GM21619 (cell line): Measurements from ENCODE around the gene JAKMIP1.
"Not testable (repeated sequence)": the region's sequence is repeated elsewhere in the genome, so short reads cannot be mapped to it uniquely, and the experiment has no call there.

ENCODE experiments used
- ATAC-seq: cut with Tn5 transposase; IDR thresholded peaks from one replicate; pipeline ENCODE4 v1.9.1; 2021; ENCODE audit not compliant: unreplicated experiment

The JAKMIP1 gene

DNA sequence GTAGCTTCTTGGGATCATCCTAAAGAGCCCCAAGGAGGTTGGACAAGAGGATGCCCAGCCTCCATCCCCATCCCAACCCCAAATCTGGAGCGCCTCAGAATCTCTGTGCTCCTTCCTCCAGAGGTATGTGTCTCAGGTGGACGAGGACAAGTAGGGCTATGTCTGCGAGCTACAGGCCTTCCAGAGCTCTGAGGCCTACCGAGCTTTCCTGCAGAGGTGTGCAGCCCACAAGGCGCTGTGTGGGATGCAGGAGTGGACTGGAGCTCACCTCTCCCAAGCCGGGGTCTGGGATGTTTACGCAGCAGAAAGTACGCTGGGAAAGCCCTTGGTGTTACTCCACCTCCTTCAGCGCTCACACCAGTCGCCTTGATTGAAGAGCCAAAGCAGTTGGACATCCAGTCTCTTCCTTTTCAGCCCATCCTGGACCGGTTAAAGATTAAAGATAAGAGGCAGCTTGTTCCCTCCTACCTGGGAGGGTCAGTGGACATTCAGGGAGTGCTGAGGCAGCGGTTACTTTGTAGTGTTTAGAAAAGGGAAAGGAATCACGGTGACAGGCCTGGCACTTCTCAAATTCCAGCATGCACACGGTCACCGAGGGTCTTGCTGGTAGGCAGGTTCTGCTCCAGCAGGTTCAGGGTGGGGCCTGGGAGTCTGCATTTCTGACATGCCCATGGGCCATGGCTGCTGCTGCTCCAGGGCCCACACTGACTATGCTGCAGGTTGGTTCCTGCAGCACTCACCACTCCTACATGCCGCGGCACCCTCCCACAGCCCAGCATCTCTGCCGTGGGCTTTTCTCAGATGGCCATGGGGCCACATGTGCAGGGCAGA is 29.5 kb upstream of the JAKMIP1 start:
- no peak for ATAC-seq

- no peak for ATAC-seq
Observed at GRCh38 chr4:6229095-6229494, 28.7 kb upstream of the JAKMIP1 start.

- no peak for ATAC-seq
Observed at GRCh38 chr4:6228158-6229067, 28.1 kb upstream of the JAKMIP1 start.

- ATAC-seq = no peak
Observed at GRCh38 chr4:6227412-6228157, 27.2 kb upstream of the JAKMIP1 start.

- ATAC-seq = no peak
Observed at GRCh38 chr4:6226506-6226905, 26.2 kb upstream of the JAKMIP1 start.

DNA sequence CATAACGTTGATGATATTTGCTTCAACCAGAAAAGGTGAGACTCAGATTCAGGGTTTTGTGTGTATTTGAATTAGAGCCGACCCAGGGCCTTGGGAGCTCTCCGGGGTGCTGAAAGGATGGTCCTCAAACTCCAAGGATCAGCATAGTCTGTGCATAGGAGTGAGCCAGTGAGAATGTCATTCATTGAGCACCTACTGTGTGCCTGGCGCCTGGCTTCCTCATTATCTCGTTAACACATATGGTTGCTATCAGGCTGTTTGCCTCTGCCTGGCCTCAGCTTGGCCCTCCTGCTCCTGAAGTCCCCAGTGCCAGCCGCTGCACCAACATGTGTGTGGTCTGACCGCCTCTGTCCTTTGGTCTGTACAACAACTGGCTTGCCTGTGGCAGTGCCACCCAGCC is 25.1 kb upstream of the JAKMIP1 start:
- no peak for ATAC-seq

DNA sequence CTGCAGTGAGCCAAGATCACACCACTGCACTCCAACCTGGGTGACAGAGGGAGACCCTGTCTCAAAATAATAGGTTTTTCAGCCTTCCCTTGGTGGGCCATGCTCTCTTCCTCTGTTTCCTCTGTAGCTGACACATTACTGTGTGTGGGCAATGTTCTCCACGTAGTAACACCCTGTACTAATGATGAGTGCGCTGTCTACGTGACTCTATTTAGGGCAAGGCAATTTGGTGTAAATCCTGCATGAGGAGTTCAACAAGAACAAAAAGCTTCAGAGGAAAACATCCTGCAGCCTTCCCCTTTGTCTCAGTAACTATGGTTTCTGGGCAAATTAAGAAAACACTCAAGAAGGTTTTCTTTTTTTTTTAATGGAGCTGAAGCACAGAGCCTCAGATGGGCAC is 24.4 kb upstream of the JAKMIP1 start:
- ATAC-seq = no peak

DNA sequence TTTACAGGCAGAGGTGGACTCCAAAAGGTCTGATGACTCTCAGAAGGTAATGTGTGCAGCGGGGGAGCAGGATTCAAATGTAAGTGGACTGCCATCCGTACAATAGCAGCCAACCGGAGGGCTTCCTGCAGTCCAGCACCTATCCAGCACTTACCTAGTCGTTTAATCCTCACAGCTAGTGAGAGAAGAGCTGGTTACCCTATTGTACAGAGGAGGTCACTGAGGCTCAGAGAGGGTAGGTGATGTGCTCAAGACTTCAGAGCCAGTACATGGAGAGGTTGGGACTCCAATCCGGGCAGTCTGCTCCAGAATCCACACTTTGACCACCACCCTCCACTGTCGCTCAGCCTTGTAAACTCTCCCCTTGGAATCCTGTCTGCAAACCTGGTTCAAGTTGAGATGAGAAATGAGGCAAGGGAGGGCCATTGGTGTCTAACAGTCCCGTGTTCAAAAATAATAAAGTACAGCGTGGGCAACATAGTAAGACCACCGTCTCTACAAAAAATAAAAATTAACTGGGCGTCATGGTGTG is 22.5 kb upstream of the JAKMIP1 start:
- no peak for ATAC-seq

- no peak for ATAC-seq
Observed at GRCh38 chr4:6221851-6222760, 21.8 kb upstream of the JAKMIP1 start.

GRCh38 chr4:6221301-6221850 is 21.0 kb upstream of the JAKMIP1 start:
- ATAC-seq = no peak

GRCh38 chr4:6217716-6218381 is 17.5 kb upstream of the JAKMIP1 start:
- peak; percentile 86 for ATAC-seq

GRCh38 chr4:6216588-6216987 is 16.2 kb upstream of the JAKMIP1 start:
- ATAC-seq = no peak

- no peak for ATAC-seq
Observed at GRCh38 chr4:6209921-6210320, 9.6 kb upstream of the JAKMIP1 start.

DNA sequence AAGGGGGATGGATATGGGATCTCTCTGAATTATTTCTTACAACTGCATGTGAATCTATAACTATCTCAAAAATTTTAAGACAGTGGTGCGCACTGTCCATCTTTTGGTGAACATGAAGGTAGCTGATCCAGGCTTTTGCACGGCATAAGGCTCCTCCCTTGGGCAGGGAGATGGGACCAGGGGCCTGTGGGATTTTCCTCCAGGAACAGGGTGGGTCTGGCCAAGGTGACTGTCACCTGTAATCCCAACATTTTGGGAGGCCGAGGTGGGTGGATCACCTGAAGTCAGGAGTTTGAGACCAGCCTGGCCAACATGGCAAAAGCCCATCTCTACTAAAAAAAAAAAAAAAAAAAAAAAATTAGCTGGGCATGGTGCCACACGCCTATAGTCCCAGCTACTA is 8.9 kb upstream of the JAKMIP1 start:
- ATAC-seq = not testable (repeated sequence)

DNA sequence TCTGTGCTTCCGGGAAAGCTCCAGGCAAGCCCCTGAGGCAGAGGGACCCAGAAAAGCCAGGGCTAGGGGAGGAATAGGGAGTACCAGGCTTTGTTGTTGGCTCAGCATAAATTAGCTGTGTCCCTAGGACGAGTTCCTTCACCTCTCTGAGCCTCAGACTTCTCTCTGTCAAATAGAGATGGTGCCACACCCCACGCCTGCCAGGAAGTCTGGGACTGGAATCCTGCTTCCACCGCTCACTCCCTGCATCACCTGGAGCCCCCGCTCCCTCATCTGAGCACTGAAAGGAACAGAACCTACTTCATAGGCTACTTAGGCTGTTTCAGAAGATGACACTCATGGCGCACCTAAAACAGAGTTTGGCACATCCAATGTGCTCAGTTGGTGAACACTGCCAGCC is 8.1 kb upstream of the JAKMIP1 start:
- ATAC-seq = no peak

DNA sequence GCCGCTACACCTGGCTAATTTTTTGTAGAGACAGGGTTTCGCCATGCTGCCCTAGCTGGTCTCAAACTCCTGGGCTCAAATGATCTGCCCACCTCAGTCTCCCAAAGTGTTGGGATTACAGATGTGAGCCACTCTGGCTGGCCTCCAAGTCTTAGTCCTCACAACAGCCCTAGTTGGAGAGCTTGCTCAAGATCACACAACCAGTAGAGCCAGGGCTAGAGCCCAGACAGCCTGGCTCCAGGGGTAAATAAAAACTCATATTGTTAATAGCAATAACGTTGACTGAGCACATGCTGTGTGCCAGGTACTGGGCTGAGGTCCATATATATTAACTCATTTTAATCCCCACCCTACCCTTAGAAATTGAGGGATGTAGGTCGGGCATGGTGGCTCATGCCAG is 7.3 kb upstream of the JAKMIP1 start:
- no peak for ATAC-seq

- ATAC-seq = no peak
Observed at GRCh38 chr4:6206771-6207290, 6.5 kb upstream of the JAKMIP1 start.

DNA sequence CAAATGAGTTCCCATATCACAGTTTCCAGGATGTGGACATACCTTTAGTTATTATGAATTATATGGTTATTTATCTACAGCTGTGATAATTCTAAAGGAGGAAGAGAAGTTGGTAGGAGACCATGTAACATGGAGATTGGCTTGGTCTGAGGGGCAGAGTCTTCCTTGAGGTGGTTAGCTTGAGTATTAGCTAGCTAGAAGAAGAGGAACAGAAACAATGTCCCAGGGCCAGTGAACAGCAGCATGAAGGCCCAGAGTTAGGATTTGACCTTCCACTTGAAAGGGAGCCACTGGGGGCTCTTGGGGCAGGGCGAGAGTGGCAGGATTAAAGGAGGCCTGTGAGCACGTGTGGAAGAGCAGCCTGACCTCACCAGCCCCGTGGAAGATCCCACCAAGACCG is 5.6 kb upstream of the JAKMIP1 start:
- ATAC-seq = no peak

DNA sequence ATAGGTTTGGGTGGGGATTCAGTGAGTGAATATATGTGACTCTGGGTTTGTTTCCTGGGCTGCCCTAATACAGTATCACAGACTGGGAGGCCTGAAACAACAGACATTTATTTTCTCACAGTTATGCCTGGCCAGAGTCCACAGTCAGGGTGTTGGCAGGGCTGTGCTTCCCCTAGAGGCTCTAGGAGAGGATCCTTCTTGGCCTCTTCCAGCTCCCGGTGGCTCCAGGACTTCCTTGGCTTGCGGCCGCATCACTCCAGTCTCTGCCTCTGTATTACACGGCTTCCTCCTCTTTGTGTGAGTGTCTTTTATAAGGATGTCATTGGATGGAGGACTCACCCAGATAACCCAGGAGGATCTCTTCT is 5.2 kb upstream of the JAKMIP1 start:
- no peak for ATAC-seq
